Activated CD4-positive, alpha-beta T cell treated with anti-CD3 and anti-CD28 coated beads, Interleukin-2, amount 50 U/mL, for 24 hours (primary cell): ENCODE measurements around the gene LRRC8E.
A peak's percentile ranks its signal among the peaks of the same experiment; 100 is the strongest.
"Not testable (repeated sequence)": the region's sequence is repeated elsewhere in the genome, so short reads cannot be mapped to it uniquely, and the experiment has no call there.

Experiments used
- DNase-seq, 2 donors: peaks; one replicate each; pipeline ENCODE4 v3.0.0-alpha.2; 2020; ENCODE audit warnings: low read depth in 1 of 2, low spot score in 1 of 2

The LRRC8E gene

DNA sequence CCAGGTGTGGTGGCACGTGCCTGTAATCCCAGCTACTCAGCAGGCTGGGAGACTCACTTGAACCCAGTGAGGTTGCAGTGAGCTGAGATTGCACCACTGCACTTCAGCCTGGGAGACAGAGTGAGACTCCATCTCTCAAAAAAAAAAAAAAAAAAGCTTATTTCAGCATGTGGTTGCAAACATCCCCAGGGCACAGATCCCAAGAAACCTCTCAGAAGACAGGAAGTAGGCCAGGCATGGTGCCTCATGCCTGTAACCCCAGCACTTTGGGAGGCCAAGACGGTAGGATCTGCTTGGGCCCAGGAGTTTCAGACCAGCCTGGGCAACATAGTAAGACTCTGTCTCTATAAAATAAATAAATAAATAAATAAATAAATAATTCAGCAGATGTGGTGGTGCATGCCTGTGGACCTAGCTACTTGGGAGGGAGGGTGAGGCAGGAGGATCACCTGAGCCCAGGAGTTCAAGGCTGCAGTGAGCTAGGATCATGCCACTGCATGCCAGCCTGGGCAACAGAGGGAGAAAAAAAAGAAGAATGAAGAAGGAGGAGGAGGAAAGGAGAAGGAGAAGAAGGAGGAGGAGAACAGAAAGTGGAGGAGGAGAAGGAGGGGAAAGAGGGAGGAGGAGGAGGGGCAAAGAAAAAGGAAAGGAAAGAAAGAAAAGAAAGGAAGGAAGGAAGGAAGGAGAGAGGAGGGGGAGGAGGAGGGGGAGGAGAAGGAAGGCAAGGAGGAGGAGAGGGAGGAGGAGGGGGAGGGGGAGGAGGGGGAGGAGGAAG lies 4.3 kb upstream of the LRRC8E start:
- no peak for DNase-seq

DNA sequence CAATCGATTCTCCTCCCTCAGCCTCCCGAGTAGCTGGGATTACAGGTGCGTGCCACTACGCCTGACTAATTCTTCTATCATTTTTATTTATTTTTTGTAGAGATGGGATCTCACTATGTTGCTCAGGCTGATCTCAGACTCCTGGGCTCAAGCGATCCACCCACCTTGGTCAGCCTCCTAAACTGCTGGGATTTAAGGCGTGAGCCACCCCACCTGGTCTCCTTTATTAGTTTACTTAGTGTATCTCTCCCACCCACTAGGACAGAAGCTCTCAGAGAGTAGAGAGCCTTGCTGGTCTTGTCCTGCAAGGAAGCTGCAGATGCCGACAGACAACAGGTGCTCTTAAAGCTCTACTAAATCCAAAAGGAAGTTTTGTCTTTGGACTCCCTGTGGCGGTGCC lies 2.5 kb upstream of the LRRC8E start:
- no peak for DNase-seq

DNA sequence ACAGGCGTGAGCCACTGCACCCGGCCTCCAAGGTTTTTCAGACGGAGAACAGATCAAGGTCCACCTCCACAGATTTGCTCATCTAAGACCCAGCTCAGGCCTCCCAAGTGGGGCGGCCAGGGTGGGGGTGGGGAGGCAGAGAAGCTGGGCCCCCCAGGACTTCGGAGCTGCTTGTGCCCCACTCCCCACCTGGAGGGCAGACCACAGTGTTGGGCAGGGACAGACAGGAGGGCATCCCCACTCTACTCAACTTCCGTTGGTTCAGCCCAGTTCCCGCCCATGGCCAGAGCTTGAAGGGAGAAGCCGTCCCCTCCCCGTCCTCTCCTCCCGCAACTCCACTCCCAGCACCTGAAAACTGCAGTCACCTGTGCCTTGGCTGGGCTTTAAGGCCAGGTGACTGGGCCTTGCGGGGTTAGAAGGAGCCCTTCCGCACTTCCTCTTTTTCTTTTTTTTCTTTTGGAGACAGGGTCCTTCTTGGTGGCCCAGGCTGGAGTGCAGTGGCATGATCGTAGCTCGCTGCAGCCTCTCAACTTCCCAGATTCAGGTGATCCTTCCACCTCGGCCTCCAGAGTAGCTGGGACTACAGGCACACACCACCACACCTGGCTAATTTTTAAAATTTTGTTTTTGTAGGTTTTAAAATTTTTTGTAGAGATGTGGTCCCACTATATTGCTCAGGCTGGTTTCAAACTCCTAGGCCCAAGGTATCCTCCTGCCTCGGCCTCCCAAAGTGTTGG lies 734 bp upstream of the LRRC8E start:
- DNase-seq = no peak

DNA sequence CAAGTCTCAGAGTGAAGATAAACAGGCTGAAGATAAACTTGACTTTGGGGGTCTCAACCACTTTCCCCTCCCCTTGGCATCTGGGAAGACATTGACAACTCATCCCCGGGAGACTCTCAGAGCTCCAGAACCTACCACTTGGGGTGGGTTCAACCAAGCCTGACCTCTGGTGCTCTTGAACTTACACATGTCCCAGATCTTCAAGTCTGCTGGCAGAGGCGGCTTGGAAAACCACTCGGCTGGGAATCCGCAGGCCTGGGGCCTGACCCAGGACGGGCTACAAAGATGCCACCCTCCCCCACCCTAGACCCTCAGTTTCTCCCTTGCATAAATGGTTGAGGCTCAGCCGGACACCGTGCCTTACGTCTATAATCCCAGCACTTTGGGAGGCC lies 512 bp downstream of the LRRC8E start:
- DNase-seq = no peak

DNA sequence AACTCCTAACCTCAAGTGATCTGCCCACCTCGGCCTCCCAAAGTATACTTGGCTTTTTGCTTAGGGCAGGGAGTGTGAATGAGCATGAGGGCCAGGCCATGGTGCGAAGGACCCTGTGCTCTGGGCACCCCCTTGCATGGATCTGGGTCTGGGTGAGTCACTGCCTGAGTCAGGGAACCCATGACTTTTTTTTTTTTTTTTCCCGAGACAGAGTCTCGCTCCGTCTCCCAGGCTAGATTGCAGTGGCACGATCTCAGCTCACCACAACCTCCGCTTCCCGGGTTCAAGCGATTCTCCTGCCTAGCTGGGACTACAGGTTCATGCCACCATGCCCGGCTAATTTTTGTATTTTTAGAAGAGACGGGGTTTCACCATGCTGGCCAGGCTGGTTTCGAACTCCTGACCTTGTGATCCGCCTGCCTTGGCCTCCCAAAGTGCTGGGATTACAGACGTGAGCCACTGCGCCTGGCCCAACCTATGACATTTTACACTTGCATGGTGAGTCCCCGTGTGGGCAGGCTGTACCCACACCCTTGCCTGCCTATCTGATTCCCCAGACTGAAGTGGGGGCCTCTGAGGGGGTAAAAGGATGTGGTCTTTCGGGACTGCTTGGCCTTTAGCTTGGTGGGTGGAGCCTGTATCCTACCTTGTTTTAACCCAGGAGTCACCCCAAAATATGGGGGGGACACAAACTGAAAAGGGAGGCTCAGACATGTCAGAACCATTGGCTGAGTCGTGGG lies 5.2 kb downstream of the LRRC8E start:
- DNase-seq = not testable (repeated sequence)

GRCh38 chr19:7894612-7895309 lies 6.5 kb downstream of the LRRC8E start:
- DNase-seq = no peak

- no peak for DNase-seq
Observed at GRCh38 chr19:7895565-7895964, 7.3 kb downstream of the LRRC8E start.

- no peak for DNase-seq
Observed at GRCh38 chr19:7897292-7897691, 9.0 kb downstream of the LRRC8E start.

- no peak for DNase-seq
Observed at GRCh38 chr19:7898967-7899366, 10.7 kb downstream of the LRRC8E start.

- no peak for DNase-seq
Observed at GRCh38 chr19:7899751-7900378, 11.6 kb downstream of the LRRC8E start.

DNA sequence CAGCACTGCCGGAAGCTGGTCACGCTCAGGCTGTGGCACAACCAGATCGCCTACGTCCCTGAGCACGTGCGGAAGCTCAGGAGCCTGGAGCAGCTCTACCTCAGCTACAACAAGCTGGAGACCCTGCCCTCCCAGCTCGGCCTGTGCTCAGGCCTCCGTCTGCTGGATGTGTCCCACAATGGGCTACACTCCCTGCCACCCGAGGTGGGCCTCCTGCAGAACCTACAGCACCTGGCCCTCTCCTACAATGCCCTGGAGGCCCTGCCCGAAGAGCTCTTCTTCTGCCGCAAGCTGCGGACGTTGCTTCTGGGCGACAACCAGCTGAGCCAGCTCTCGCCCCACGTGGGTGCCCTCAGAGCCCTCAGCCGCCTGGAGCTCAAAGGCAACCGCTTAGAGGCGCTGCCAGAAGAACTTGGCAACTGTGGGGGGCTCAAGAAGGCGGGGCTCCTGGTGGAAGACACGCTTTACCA lies 12.1 kb downstream of the LRRC8E start:
- DNase-seq = no peak

GRCh38 chr19:7900931-7901330 lies 12.6 kb downstream of the LRRC8E start:
- DNase-seq = no peak

DNA sequence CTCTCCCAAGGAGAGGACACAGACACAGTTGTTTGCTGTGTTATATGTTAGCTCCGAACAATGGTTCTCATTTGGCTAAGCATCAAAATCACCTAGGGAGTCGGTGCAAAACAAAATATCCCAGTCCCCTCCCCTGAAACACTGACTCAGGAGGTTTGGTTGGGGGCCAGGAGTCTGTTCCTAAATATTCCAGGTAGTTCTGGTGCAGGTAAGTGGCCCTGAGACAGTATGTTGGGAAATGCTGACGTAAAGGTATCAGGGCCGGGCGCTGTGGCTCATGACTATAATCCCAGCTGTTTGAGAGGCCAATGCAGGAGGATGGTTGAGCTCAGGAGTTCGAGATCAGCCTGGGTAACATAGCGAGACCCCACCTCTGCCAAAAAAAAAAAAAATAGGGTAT lies 13.0 kb downstream of the LRRC8E start:
- no peak for DNase-seq

- no peak for DNase-seq
Observed at GRCh38 chr19:7902796-7903243, 14.5 kb downstream of the LRRC8E start.

DNA sequence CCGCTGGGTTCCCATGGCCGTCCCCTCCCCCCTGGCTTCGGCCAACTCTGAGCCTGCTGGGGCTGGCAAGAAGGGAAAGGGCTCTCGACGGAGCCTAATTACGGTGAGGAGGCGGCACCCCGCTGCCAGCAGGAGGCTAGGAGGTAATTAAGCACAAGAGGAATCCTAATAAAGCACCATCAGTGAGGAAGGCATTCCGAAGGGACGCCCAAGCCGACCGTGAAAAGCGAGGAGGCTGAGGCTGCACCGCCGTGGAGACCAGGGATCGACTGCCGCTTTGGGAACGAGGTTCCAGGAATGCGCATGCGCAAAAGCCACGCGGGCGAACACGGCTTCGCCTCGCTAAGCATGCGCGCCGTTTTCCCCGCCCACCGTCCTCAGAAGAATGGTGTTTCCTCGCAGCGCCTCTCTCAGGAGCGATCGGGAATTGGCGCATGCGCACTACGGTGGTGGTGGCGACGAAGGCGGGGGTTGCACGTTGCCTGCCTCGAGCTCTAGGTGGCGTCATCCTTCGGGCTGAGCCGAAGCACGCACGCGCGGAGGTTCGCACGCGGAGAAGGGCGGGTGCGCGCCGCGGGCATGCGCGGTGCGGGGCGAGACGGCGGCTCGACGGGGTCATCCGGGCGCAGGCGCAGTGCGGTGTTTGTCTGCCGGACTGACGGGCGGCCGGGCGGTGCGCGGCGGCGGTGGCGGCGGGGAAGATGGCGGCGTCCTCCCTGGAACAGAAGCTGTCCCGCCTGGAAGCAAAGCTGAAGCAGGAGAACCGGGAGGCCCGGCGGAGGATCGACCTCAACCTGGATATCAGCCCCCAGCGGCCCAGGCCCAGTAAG lies 15.1 kb downstream of the LRRC8E start, which contains the start of gene MAP2K7:
TSS of gene MAP2K7 (plus strand) at position 634 of the 830 bp plus-strand sequence. CDS start at position 702, 68 bp downstream.
- peak; percentile 100 for DNase-seq

DNA sequence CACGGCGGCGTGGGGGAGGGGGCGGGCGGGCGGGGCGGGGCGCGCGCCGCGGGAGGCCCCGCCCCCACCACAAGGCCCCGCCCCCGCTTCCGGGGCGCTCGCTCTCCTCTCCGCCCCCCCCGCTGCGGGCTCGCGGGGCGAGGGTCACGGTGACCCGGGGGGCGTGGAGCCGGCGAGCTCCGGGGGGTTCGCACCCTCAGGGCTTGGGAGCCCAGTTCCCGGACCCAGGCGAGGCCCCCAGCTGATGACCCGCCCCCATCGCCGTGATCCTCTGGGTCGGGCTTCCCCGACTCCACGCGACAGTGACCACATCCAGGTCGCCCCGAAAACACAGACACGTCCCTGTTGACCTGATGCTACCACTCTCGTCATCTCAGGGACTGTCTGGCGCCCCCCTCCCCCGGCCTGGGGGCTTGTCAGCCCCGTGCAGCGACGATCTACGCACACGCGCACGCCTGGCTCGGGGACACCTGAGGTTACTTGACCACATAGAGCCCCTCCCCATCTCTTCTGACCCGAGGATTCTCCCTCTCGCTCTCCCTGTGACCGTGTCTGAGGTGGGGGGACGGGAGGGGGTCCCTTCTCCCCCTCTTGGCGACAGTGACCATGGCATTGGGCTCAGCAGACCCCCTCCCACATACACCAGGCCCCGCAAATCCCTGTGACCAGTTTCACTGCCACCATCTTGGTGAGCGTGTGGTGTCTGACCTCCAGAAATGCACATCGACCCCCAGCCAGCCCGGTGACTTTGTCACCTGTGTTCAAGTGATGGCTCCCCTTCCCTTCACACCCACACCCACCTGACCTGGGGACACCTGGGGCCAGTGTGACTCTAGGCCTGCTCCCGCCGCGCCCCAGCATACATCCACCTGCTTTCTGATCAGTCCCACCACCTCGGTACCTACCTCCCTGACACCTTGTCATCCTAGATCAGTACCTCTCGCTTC lies 16.0 kb downstream of the LRRC8E start:
- peak in 1 of 2 donors; percentile 32 for DNase-seq

- DNase-seq = no peak
Observed at GRCh38 chr19:7905268-7905667, 17.0 kb downstream of the LRRC8E start.

DNA sequence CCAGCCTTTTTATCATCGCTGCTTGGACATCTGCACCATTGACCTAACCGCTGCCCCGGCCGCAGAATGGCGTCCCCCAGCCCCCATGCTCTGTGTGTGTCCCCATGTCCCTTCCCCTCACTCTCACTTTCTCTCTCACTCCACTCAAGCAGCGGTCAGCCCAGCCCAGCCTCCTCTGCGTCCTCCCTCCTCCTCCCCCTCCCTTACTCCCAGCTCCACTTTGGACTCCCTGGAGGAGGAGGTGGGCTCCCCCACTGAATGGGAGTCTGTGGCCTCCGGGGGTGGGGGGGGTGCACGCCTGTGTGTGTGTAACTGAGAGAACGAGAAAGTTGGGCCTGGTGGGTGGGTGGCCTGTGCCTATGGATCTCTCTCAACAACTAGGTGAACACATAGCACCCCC lies 17.5 kb downstream of the LRRC8E start:
- no peak for DNase-seq

- DNase-seq = no peak
Observed at GRCh38 chr19:7907122-7907521, 18.8 kb downstream of the LRRC8E start.
